ELR (cell line): ENCODE measurements around the gene INF2.
"Not testable (repeated sequence)": the region's sequence is repeated elsewhere in the genome, so short reads cannot be mapped to it uniquely, and the experiment has no call there.

Source experiments
- DNase-seq: peaks from one replicate; pipeline ENCODE4 v3.0.0-alpha.2; 2015; ENCODE audit warnings: low read depth

INF2 gene

DNA sequence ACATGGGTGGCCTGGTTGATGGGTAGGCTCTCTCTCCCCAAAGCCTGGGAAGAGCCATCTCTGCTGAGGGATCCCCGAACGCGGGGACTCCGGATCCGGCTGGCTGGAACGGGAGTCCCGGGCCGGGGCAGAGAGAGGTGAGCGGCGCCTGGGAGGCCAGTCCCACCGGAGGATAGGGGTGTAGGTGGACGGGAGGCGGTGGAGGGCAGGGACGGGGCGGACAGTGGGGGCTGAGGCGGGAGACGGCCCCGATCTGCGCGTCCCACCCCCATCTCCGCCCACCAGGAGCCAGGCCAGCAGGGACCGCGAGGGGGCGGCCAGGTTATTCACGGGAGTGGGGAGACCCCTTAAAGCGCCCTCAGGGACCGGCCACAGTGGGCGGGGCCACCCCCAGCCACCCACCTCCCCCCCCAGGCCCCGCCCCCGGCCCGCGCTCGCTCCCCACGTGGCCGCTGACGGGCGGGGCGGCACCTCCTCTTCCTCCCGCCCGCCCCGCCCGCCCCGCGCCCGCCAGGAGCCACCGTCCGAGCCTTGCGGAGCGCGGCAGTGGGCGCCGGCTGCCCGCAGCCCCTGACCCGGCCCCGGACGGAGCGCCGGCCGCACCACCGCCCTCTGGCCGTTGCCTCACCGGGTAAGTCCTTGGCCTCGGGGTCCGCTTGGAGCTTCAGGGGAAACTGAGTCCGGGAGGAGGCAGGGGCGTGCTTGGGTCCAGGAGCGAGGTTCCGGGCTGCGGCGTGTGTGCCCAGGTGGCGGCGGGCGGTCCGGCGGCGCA, at the start of gene INF2:
Gene INF2, plus strand, starts transcription at position 510 of the 772 bp plus-strand sequence. CDS start 11,748 bp downstream, outside the sequence.
- DNase-seq = peak; percentile 77

DNA sequence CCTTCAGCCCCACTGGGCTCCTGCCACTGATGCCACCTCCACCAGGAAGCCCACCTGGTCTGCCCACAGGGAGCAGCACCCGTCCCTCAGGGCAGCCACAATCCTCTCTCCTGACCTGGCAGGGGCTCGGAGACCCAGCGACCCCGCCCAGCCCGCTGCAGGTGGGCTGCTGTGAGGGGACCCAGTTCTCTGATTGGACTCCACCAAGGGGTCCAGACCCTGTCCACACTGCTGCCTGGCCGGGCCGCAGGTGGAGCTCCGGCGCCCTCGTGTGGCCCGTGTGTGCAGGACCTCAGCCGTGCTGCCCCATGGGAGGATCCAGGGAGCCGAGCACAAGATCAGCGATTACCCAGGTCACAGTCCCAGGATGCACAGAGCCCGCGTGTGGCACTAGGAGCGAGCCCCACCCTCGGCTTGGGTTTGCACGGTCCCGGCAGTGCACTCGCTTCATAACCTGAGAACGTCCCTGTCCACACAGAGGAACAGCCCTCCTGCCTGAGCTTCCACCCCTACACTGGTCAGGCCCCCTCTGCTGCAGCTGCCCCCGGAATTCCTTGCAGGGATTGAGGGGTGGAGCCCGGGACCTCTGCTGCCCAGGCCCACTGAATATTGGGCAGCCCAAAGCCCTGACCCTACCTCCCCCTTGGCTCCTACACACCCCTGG, 49.4 kb upstream of the INF2 start:
- peak; percentile 73 for DNase-seq

DNA sequence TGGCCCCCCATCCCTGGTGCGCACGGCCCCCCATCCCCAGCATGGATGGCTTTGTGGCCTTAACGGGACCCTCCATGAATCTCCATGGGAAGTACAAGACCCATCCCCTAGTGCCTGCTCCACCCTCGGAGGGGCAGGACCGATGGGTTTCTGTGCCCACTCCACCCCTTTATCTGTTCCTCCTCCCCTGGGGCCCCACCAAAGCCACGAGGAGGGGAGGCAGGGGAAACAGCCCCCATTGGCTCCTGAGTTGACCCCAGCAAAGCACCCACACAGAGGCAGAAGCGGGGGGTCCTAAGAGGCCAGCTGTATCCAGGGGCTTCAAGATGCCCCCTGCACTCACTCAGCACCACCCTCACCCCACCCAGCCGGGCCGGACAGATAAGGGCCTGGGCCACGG, 48.7 kb upstream of the INF2 start:
- no peak for DNase-seq

DNA sequence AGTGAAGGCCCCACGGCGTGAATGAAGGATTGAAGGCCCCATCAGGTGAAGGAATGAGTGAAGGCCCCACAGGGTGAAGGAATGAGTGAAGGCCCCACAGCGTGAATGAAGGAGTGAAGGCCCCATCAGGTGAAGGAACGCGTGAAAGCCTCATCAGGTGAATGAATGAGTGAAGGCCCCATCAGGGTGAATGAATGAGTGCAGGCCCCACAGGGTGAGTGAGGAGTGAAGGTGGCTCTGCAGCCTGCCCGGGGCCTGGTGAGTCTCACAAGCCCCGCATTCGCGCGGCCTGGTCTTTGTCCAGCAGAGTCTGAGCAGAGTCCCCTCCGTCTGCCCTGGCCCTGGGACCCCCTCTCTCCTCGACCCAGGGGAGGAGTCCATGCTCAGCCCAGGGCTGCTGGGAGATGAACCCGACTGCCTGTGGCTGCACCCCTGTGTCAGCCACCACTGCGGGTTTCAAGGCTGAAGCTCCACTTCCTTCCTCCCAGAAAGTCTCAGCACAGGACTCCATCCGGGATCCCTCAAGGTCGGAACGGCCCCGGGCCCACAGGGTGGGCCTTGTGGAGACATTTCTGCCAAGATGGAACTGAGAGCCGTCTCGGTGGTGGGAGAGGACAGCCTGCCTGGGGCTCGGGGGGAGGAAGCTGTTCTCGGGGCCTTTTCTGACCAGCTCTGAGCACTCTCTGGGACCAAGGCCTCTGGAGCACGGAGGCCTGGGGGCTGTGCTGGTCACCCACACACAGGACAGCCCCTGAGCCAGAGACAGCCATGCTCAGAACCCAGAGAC, 47.5 kb upstream of the INF2 start:
- no peak for DNase-seq

DNA sequence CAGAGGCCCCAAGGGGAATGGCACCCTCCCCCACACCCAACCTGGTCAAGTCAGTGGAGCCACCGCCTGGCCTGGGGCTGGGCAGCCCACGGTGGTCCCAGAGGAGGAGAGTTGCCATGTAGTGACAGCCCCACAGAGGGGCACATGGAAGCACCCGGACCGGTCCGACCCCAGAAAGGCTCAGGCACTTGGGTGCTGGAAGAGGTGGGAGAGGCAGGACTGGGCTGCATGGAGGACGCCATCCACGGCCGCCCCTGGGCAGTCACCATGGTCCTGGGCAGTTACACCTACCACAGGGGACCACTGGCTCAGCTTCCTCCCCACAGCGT, 46.9 kb upstream of the INF2 start:
- no peak for DNase-seq

DNA sequence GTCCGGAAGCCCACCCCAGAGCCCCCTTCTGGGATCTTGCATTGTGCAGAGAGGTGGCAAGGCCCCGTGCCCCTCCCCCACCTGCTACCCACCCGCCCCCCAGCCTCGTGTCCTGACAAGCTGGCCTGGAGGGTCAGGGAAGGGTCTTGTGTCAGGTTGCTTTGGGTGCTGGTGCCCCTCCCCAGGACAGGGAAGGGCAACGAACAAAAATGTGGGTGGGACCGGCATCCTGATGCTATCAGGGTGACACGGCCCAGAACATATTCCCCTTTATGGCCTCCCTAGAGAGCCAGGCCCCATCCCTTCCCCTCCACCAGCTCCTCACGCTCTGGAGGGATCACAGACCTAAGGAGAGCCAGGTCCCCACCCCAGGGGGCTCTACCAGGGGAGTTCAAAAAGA, 46.1 kb upstream of the INF2 start:
- no peak for DNase-seq

DNA sequence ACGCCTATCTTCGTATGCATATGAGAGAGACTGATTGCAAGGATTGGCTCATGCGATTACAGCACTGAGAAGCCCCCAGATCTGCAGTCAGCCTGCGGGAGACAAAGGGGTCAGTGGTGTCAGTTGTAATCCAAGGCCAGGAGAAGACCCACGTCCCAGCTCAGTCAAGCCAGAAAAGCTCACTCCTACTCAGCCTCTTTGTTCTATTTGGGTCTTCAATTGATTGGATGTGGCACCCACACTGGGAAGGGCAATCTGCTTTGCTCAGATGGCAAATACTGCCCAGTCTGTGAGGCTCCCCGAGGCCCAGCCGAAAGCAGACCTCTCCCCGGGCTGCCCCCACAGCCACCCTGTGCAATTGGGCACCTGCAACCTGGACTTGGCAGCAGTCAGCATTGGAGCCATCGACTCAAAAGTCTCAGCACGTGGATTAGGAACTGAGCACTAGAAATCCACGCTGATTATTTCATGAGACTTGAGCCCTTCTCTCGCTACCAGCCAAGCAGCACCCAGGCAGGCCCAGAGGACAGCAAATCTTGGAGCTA, 45.3 kb upstream of the INF2 start:
- DNase-seq = no peak

DNA sequence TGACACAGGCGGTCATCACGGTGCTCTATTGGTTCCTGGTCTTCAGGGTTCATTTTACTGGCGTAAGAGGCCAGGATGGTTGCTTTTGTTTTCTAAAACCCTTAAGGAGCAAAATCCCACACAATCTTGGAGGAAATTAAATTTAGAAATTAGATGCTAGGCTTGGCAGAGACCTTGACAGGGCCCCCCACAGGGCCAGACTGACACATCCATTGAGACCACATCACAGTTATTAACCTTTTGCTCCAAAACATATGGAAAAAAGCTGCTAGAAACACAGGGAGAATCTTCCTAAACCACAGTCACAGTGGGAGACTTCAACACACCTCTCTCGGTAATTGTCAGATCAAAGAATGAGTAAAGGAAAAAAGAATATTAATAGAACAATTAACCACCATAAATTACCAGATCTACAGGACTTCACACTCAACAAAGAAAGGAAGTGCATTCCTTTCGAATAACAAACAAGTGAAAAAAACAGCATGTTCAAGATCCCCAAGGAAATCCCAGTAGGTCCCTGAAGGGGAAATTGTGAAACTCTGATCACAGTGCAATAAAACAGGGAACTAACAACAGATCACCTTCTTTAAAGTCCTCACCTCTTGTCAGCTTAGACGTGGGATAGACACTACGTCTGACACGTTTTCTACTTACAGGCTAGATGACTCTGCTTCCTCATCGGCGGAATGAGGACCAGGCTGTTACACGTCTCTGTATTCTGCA, 44.6 kb upstream of the INF2 start:
- DNase-seq = no peak

DNA sequence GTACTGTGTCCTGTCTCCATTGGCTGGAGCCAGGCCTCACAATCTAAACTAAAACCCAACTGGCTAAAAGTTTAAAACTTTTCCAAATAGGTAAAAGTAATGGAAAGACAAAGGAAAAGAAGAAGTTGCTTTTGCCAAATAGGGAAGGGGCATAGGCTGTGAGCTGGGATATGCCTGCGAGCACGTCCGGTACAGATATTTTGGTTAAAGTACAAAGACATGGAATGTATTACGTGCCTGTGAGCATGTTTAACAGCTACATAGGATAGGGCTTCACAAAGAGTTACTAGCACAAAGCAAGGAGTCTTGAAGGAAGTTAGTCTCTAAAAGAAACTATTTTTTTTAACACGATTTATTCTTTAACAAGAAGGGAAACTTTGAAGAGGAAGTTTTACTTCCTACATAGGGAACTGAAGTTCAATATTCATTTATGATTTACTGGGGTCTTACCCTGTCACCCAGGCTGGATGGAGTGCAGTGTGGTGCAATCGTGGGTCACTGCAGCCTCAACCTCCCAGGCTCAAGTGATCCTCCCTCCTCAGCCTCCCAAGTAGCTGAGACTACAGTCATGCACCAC, 41.9 kb upstream of the INF2 start:
- no peak for DNase-seq

DNA sequence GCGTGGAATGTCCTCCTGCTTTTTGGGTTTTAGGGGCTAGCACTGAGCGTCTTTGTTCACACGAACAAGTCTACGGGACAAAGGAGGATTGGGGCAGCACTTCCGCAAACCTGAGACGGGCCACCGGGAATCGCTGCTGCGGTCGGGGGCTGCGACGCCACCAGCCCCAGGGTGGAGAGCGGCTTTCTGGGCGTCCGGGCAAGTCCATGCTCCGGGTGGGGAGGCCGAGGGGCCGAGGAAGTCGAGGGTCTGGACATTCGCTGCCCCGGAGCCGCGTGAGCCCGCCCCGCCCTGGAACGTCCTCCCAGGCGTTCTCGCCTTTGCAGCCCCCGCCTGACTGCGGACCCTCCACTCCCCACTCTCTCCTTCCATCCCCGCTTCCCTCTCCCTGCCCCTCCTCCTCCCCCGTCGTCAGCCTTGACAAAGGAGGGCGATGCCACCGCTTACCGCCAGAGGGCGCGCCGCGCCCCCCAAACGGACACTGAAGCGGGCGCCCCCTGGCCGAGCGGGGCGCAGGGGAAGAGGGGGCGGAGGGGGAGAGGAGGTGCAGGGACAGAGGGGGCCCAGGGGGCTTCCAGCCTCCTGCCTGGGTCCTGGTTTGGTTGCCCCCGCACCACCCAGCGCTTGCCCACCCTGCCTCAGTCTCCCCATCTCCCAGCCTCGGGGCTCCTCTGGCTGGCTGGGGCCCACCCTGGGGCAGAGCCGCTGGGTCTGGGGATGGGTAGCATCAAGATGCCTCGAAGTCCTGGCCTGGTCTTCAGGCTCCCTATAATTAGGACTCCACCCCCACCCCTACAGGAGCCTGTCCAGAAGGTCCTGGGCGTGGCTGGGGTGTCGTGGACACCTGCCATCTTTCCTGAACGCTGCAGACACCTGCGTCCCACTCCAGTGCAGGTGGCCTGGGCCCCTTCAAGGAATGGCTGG, 39.1 kb upstream of the INF2 start:
- peak; percentile 67 for DNase-seq

DNA sequence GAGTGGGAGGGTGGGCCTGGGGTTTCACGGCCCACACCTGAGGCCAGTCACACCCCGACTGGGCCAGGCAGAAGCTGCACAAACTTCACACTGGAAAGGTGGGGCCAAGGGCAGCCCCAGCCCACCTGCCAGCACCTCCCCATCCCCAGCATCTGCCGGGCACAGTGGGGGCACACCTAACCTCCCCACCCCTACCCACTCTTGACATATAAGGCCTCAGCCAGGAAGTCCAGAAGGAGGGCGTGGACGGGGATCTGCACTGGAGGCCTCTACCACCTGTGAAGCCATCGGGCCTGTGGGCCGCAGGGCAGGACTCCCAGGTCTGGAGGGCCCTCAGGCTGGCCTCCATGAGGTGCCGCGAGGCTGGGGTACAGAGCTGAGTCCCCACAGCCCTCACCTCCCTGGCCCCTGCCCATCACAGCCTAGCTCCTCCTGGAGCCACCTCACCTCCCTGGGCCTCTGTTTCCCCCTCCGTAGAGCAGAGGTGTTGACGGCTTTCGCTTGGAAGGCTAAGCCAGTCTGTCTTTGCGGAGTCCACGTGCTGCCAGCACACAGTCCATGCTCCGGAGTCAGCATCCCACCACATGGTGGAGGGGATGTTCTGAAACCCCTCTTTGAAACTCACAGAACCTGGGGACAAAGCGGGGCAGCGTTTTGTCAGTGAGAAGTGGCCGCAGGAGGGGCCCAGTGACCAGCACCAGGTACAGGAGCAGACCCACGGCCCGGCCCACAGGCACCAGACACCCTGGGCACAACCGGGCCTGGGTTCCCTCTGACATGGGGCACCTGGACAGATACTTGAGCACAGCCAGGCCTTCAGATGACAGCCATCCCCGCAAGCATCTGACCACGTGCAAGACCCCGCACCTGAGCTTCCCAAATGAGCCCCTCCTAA, 38.2 kb upstream of the INF2 start:
- DNase-seq = no peak

DNA sequence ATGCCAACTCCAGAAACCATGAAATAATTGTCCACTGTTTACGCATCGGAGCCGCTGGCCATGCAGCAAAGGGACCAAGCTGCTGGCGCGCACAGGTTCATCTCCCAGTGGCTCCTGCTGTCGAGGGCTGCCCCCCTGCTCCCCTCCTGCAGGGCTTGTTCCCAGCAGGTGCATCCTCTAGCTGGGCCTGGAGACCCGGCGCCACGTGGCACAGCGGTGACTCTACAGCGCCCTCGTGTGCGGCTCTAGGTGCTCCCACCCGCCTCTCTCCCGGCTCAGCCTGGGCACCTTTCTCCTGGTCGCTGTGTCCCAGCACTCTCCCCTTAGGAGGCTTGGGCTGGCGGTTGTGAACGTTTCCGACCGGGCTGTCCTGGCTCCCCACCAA, 37.5 kb upstream of the INF2 start:
- no peak for DNase-seq

DNA sequence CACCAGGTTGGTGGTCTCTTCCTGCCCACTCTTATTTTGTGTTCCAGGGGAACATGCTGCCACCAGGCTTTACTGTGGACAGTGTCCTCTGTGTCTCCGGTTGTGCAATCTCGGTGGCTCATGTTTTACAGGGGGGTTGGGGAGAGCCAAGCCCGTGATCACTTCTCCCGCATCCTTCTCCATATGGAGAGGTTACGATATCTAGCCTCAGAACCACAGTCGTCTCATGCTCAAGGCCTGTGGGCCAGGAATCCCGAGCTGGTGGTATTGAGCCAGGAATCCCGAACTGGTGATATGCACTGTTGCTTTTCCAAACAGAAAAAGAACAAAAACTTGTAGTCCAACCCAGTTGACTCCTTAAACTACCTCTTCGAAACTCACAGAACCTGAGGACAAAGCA, 37.0 kb upstream of the INF2 start:
- no peak for DNase-seq

DNA sequence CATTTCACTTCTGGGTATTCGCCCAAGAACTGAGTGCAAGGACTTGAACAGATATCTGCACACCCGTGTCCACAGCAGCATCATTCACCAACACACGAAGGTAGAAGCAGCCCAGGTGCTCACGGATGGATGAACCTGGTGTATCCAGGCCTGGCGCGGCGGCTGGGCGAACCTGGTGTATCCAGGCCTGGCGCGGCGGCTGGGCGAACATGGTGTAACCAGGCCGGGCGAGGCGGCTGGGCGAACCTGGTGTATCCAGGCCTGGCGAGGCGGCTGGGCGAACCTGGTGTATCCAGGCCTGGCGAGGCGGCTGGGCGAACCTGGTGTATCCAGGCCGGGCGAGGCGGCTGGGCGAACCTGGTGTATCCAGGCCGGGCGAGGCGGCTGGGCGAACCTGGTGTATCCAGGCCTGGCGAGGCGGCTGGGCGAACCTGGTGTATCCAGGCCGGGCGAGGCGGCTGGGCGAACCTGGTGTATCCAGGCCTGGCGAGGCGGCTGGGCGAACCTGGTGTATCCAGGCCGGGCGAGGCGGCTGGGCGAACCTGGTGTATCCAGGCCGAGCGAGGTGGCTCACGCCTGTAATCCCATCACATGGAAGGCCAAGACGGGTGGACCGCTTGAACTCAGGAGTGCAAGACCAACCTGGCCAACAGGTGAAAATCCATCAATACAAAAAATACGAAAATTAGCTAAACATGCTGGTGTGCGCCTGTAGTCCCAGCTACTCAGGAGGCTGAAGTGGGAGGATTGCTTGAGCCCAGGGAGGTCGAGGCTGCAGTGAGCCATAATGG, 36.1 kb upstream of the INF2 start:
- not testable (repeated sequence) for DNase-seq

DNA sequence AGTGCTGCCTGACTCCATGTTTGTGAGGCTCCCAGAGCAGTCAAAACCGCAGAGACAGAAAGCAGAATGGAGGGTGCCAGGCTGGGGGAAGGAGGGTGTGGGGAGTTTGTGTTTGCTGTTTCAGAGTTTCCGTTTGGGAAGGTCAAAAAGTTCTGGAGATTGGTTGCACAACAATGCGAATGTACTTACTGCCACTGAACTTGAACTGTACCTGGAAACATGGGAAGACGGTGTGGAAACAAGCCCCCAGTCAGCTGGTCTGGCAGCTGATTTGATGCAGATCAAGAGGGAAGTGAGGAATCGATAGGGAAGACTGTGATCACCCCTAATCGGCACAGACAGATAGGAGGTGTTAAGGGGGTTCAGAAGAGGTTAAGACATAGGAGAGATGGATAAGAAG, 35.3 kb upstream of the INF2 start:
- DNase-seq = no peak

DNA sequence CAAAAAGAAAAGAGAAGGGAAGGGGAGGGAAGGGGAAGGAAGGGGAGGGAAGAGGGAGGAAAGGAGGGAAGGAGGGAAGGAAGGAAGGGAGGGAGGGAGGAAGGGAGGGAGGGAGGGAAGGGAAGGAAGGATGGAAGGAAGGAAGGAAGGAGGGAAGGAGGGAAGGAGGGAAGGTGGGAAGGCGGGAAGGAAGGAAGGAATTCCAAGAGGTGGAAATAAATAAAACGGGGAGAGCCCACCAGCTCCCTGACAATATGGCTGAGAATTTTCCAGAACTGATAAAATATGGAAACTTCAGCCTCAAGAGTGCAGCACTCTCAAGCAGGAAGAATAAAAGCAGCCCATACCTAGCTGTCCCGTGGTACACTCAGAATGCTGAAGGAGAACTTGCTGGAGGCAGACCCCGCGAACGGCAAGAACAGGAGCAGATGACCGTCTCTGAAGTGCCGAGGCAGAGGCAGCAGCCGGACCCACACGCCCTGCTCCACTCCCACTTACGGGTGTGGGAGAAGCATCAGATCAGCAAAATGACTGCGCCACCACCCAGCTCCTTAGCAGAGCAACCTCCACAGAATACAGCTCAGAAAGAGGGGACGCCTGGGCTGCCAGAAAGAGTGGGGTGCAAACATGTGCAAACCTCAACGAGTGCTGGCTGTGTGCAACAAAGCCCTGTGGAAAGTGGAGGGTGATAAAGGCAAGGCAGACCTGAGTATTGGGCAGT, 34.1 kb upstream of the INF2 start:
- DNase-seq = no peak

DNA sequence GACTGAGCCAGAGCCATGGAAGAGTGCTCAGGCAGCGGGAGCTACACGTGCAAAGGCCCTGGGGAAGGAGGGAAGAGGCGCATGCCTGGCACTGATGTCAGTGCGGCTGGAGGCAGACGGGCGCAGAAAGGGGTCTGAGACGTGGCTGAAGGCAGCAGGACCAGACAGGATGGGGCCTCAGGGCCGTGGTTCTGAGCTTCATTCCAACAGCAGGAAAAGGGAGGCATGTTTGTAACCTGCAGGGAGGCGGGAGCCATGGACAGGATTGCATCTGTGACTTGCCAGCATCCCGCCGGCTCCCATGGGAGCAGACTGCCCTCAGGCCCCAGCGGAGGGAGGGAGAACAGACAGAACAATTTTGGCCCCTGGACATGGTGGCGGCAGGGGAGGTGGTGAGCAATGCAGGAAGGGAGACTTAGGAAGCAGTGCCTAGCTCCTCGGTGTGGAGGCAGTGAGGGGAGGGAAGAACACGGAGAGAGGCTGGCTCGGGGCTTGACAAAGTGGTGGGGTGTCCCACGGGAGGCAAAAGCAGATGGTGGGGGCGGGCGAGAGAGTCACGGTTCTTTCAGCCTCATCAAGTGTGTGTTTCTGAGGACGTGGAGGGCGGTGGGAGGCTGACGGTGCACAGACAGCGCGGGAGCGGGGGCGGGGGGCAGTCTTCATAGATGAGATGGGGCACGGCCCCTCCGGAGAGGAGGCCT, 33.3 kb upstream of the INF2 start:
- DNase-seq = peak; percentile 41
